ENCODE data around the gene RAD52. TPM values are rescaled to one million over a fixed set of nuclear protein-coding genes. Genes with fewer than 3 reads are reported as not detected.

Gene RAD52
- total RNA-seq, 1 donor: 10.1 TPM

DNA sequence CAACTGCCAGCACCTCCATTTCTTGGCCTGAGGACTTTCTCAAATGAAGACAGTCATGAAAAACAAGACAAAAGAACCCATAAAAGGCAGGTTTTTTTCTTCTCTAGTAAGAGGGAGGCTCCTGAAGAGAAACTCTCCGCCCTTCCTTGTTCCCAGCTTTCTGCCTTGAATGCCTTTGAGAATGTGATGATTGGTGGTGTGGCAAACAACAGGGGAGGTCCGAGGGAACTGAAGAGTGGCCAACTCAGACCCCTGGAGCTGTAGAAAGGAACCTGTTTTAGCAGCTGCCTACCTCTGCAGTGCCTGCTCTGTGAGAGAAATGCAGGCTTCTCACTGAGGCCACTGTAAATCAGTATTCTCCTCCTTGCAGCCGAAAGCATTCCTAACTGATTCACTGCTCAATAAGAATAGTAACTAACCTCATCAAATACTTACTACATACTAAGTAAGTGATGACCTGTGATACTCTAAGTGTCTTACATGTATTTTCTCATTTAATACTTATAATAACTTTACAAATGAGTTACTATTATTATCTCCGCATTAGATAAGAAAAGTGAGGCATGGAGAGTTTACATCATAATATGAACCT, 24.9 kb upstream of the RAD52 start:
- Histone ChIP-seq H3K4me2 (ENCODE audit: insufficient read depth, low read length) (no peak overlapping the region), H3K9me3 (ENCODE audit: low read depth, low read length) (no peaks in the 10 kb centered on the region), H3K4me3 (ENCODE audit: insufficient read depth, low read length) (no peak overlapping the region), H3K27ac (ENCODE audit: low read depth, low read length) (no peak overlapping the region), H3K36me3 (ENCODE audit: insufficient read depth, low read length) (no peaks in the 10 kb centered on the region), H4K20me1 (ENCODE audit: insufficient read depth, low read length) (no peaks in the 10 kb centered on the region), H3K27me3 (ENCODE audit: insufficient read depth, low read length) (no peaks in the 10 kb centered on the region), H2AFZ (ENCODE audit: low read length) (no peak overlapping the region), H3K4me1 (ENCODE audit: insufficient read depth, low read length) (no peaks in the 10 kb centered on the region), H3K79me2 (ENCODE audit: insufficient read depth, low read length) (no peaks in the 10 kb centered on the region)
- TF ChIP-seq, protein P1, sequence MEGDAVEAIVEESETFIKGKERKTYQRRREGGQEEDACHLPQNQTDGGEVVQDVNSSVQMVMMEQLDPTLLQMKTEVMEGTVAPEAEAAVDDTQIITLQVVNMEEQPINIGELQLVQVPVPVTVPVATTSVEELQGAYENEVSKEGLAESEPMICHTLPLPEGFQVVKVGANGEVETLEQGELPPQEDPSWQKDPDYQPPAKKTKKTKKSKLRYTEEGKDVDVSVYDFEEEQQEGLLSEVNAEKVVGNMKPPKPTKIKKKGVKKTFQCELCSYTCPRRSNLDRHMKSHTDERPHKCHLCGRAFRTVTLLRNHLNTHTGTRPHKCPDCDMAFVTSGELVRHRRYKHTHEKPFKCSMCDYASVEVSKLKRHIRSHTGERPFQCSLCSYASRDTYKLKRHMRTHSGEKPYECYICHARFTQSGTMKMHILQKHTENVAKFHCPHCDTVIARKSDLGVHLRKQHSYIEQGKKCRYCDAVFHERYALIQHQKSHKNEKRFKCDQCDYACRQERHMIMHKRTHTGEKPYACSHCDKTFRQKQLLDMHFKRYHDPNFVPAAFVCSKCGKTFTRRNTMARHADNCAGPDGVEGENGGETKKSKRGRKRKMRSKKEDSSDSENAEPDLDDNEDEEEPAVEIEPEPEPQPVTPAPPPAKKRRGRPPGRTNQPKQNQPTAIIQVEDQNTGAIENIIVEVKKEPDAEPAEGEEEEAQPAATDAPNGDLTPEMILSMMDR (IDR thresholded peaks at IDR 0.05; ENCODE audit: extremely low read depth, low read depth, low read length): no peak
- DNase-seq (ENCODE audit: insufficient read length, low spot score, missing footprints): no peak

DNA sequence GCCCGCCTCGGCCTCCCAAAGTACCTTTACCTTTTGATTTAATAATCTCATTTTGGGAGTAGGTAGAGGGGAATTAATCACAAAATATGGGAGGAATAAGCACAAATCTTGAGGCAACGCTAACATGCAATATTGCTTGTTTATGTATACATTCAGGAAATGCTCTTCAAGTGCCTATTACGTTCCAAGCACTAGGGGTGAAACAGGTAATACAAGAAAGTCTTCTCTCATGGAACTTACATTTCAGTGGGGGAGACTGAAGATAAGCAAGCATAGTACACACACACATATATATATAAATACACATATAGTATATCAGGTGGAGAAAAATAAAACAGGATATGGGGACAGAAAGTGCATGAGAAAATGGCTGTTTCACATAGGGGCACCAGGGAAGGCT, 22.5 kb upstream of the RAD52 start:
- Histone ChIP-seq H3K79me2 (ENCODE audit: insufficient read depth, low read length) (no peaks in the 10 kb centered on the region), H3K27ac (ENCODE audit: low read depth, low read length) (no peak overlapping the region), H3K4me1 (ENCODE audit: insufficient read depth, low read length) (no peaks in the 10 kb centered on the region), H2AFZ (ENCODE audit: low read length) (no peak overlapping the region), H3K9me3 (ENCODE audit: low read depth, low read length) (no peaks in the 10 kb centered on the region), H3K4me2 (ENCODE audit: insufficient read depth, low read length) (no peak overlapping the region), H3K36me3 (ENCODE audit: insufficient read depth, low read length) (no peaks in the 10 kb centered on the region), H4K20me1 (ENCODE audit: insufficient read depth, low read length) (no peaks in the 10 kb centered on the region), H3K27me3 (ENCODE audit: insufficient read depth, low read length) (no peaks in the 10 kb centered on the region), H3K4me3 (ENCODE audit: insufficient read depth, low read length) (no peak overlapping the region)
- no peak for DNase-seq (ENCODE audit: insufficient read length, low spot score, missing footprints)
- TF ChIP-seq, protein P1 (IDR thresholded peaks at IDR 0.05; ENCODE audit: extremely low read depth, low read depth, low read length): no peak

DNA sequence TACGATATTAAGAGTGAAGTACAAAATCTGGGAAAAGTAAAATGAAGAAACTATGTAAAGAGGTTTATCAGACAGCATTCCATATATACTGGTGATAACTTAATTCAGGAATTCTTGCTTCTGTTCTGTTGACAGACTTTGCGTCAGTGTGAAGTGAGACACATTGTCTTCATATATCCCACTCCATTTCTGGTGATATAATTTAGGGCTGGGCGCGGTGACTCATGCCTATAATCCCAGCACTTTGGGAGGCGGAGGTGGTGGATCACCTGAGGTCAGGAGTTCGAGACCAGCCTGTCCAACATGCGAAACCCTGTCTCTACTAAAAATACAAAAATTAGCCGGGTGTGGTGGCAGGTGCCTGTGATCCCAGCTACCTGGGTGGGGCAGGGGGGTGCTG, 20.3 kb upstream of the RAD52 start:
- H3K79me2 ChIP-seq (ENCODE audit: insufficient read depth, low read length): no peaks in the 10 kb centered on the region
- no peak overlapping the region for H2AFZ ChIP-seq (ENCODE audit: low read length)
- no peak for DNase-seq (ENCODE audit: insufficient read length, low spot score, missing footprints)
- no peaks in the 10 kb centered on the region for H3K27me3 ChIP-seq (ENCODE audit: insufficient read depth, low read length)
- H3K9me3 ChIP-seq (ENCODE audit: low read depth, low read length): no peaks in the 10 kb centered on the region
- no peaks in the 10 kb centered on the region for H3K4me1 ChIP-seq (ENCODE audit: insufficient read depth, low read length)
- no peak overlapping the region for H3K4me3 ChIP-seq (ENCODE audit: insufficient read depth, low read length)
- TF ChIP-seq, protein P1 (IDR thresholded peaks at IDR 0.05; ENCODE audit: extremely low read depth, low read depth, low read length): no peak
- no peaks in the 10 kb centered on the region for H4K20me1 ChIP-seq (ENCODE audit: insufficient read depth, low read length)
- H3K27ac ChIP-seq (ENCODE audit: low read depth, low read length): no peak overlapping the region
- H3K36me3 ChIP-seq (ENCODE audit: insufficient read depth, low read length): no peaks in the 10 kb centered on the region
- no peak overlapping the region for H3K4me2 ChIP-seq (ENCODE audit: insufficient read depth, low read length)

GRCh38 chr12:968545-968944, 19.1 kb upstream of the RAD52 start:
- Histone ChIP-seq H3K4me1 (ENCODE audit: insufficient read depth, low read length) (no peaks in the 10 kb centered on the region), H3K4me2 (ENCODE audit: insufficient read depth, low read length) (no peak overlapping the region), H3K36me3 (ENCODE audit: insufficient read depth, low read length) (no peaks in the 10 kb centered on the region), H3K9me3 (ENCODE audit: low read depth, low read length) (no peaks in the 10 kb centered on the region), H3K4me3 (ENCODE audit: insufficient read depth, low read length) (no peak overlapping the region), H3K27ac (ENCODE audit: low read depth, low read length) (no peak overlapping the region), H3K79me2 (ENCODE audit: insufficient read depth, low read length) (no peaks in the 10 kb centered on the region), H4K20me1 (ENCODE audit: insufficient read depth, low read length) (no peaks in the 10 kb centered on the region), H2AFZ (ENCODE audit: low read length) (no peak overlapping the region), H3K27me3 (ENCODE audit: insufficient read depth, low read length) (no peaks in the 10 kb centered on the region)
- no peak for DNase-seq (ENCODE audit: insufficient read length, low spot score, missing footprints)
- TF ChIP-seq, protein P1 (IDR thresholded peaks at IDR 0.05; ENCODE audit: extremely low read depth, low read depth, low read length): no peak
